Skeletal muscle tissue (tissue), 4 donors: ENCODE results near the gene EPS8L3. TPM values are rescaled to one million over a fixed set of nuclear protein-coding genes. Genes with fewer than 3 reads are reported as not detected.
"Not testable (repeated sequence)": the region's sequence is repeated elsewhere in the genome, so short reads cannot be mapped to it uniquely, and the experiment has no call there.

ENCODE experiments used
- H3K27ac ChIP-seq: one replicate; pipeline ENCODE4 v1.7.0; 2013; ENCODE audit warnings: mild to moderate bottlenecking, low read depth, low read length, inconsistent platforms
- H3K27me3 ChIP-seq, 3 donors: one replicate each; pipeline ENCODE4 v1.7.0; 2013; ENCODE audit warnings: low read length in 3 of 3; ENCODE audit not compliant: control insufficient read depth in 3 of 3, insufficient read depth in 3 of 3
- H3K36me3 ChIP-seq, 3 donors: one replicate each; pipeline ENCODE4 v1.7.0; 2013; ENCODE audit warnings: low read length in 3 of 3; ENCODE audit not compliant: control insufficient read depth in 3 of 3, insufficient read depth in 3 of 3
- H3K4me1 ChIP-seq, 3 donors: one replicate each; pipeline ENCODE4 v1.7.0; 2013; ENCODE audit warnings: low read length in 3 of 3, mild to moderate bottlenecking in 3 of 3; ENCODE audit not compliant: control insufficient read depth in 3 of 3, insufficient read depth in 3 of 3
- H3K4me3 ChIP-seq, 3 donors: one replicate each; pipeline ENCODE4 v1.7.0; 2013; ENCODE audit warnings: low read length in 3 of 3
- H3K9ac ChIP-seq, 3 donors: one replicate each; pipeline ENCODE4 v1.7.0; 2013; ENCODE audit warnings: low read length in 3 of 3, mild to moderate bottlenecking in 3 of 3, moderate library complexity in 2 of 3, low read depth in 1 of 3
- H3K9me3 ChIP-seq, 3 donors: one replicate each; pipeline ENCODE4 v1.7.0; 2013; ENCODE audit warnings: low read length in 3 of 3; ENCODE audit not compliant: control insufficient read depth in 3 of 3
- total RNA-seq: library from RNA; depleted of rRNA; stranded (reverse); fragments of >200 nt; gene quantifications from one replicate; pipeline ENCODE4 v1.2.3, GENCODE V29; 2014
- donor health status: Osteomylitis.

EPS8L3 gene
- total RNA-seq, 1 donor from 2014 or later, result not detected

GRCh38 chr1:109803901-109804331, 40.2 kb upstream of the EPS8L3 start:
- Histone ChIP-seq H3K9ac (no peak overlapping the region), H3K4me3 (no peak overlapping the region), H3K36me3 (no peaks in the 10 kb centered on the region), H3K27ac (no peak overlapping the region), H3K27me3 (no peaks in the 10 kb centered on the region), H3K9me3 (no peaks in the 10 kb centered on the region), H3K4me1 (peaks cover 25 to 32% (median 31%) of the 10 kb centered on the region in 3 donors)

GRCh38 chr1:109802901-109803561, 39.3 kb upstream of the EPS8L3 start:
- Histone ChIP-seq H3K4me1 (peaks cover 25 to 29% (median 25%) of the 10 kb centered on the region in 3 donors), H3K27me3 (no peaks in the 10 kb centered on the region), H3K9me3 (no peaks in the 10 kb centered on the region), H3K36me3 (no peaks in the 10 kb centered on the region), H3K4me3 (no peak overlapping the region), H3K9ac (no peak overlapping the region), H3K27ac (no peak overlapping the region)

DNA sequence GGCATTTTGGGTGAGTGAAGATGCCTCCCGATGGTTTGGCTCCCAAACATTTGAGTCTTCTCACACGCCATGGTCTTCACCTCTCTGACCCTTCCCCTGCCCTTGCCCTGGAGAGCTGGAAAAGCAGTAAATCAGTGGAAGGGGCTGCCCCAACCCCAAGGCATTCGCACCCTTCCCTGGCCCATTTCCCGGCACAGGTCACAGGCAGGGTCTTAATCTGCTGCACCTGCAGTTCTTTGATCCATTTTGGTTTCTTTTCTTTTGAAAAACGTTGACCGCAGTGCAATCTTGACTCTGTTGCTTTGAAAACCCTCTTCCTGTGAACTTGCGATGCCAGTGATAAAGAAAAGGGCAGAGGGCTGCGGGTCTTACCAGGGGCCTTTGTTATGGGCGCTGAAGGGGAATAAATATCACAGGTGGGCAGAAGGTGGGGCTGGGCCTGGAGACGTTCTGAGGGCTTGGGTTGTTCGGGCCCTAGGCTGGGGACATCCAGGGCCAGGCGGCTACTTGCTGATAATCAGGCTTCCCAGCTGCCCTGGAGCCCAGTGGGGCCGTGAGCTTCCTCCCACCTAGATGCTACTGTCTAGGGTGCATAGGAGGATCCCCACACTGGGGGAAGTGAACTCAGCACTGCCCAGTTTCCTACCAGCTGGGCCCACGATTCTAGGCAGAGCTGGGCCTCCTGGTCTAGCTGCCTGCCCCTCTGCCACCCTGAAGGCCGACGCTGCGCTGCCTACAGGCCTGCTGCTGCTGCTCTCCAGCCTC, 38.6 kb upstream of the EPS8L3 start:
- no peak overlapping the region for H3K9ac ChIP-seq
- no peaks in the 10 kb centered on the region for H3K27me3 ChIP-seq
- H3K9me3 ChIP-seq, result no peaks in the 10 kb centered on the region
- H3K36me3 ChIP-seq, result no peaks in the 10 kb centered on the region
- no peak overlapping the region for H3K4me3 ChIP-seq
- H3K27ac ChIP-seq, result no peak overlapping the region
- H3K4me1 ChIP-seq, result peaks cover 18 to 22% (median 20%) of the 10 kb centered on the region in 3 donors

GRCh38 chr1:109801791-109802135, 38.0 kb upstream of the EPS8L3 start:
- no peak overlapping the region for H3K27ac ChIP-seq
- no peak overlapping the region for H3K4me3 ChIP-seq
- H3K9ac ChIP-seq, result no peak overlapping the region

GRCh38 chr1:109800291-109800690, 36.6 kb upstream of the EPS8L3 start:
- H3K4me3 ChIP-seq, result no peak overlapping the region
- no peak overlapping the region for H3K27ac ChIP-seq
- H3K9me3 ChIP-seq, result no peaks in the 10 kb centered on the region
- H3K9ac ChIP-seq, result no peak overlapping the region
- H3K27me3 ChIP-seq, result no peaks in the 10 kb centered on the region
- peaks cover 6 to 14% (median 12%) of the 10 kb centered on the region in 3 donors for H3K4me1 ChIP-seq
- H3K36me3 ChIP-seq, result no peaks in the 10 kb centered on the region

More at GRCh38 chr1:109801791-109802135, 38.0 kb upstream of the EPS8L3 start:
- no peaks in the 10 kb centered on the region for H3K27me3 ChIP-seq
- H3K36me3 ChIP-seq, result no peaks in the 10 kb centered on the region
- no peaks in the 10 kb centered on the region for H3K9me3 ChIP-seq
- peaks cover 14 to 18% (median 15%) of the 10 kb centered on the region in 3 donors for H3K4me1 ChIP-seq

GRCh38 chr1:109799445-109799844, 35.7 kb upstream of the EPS8L3 start:
- no peak overlapping the region for H3K4me3 ChIP-seq
- H3K9me3 ChIP-seq, result no peaks in the 10 kb centered on the region
- no peaks in the 10 kb centered on the region for H3K27me3 ChIP-seq
- no peaks in the 10 kb centered on the region for H3K36me3 ChIP-seq
- no peak overlapping the region for H3K27ac ChIP-seq
- no peak overlapping the region for H3K9ac ChIP-seq
- H3K4me1 ChIP-seq, result peaks cover 10 to 16% (median 13%) of the 10 kb centered on the region in 3 donors

GRCh38 chr1:109797303-109797595, 33.5 kb upstream of the EPS8L3 start:
- not testable (repeated sequence) for H3K36me3 ChIP-seq, H3K27me3 ChIP-seq, H3K27ac ChIP-seq, H3K9ac ChIP-seq, H3K4me3 ChIP-seq, H3K9me3 ChIP-seq
- peaks cover 24 to 30% (median 25%) of the 10 kb centered on the region in 3 donors for H3K4me1 ChIP-seq

- H3K27me3 ChIP-seq, result no peaks in the 10 kb centered on the region
- no peak overlapping the region for H3K4me3 ChIP-seq
- no peaks in the 10 kb centered on the region for H3K36me3 ChIP-seq
- no peaks in the 10 kb centered on the region for H3K9me3 ChIP-seq
- no peak overlapping the region for H3K9ac ChIP-seq
- H3K4me1 ChIP-seq, result peaks cover 30 to 35% (median 31%) of the 10 kb centered on the region in 3 donors
- no peak overlapping the region for H3K27ac ChIP-seq
Observed at GRCh38 chr1:109796484-109797302, 33.0 kb upstream of the EPS8L3 start.

DNA sequence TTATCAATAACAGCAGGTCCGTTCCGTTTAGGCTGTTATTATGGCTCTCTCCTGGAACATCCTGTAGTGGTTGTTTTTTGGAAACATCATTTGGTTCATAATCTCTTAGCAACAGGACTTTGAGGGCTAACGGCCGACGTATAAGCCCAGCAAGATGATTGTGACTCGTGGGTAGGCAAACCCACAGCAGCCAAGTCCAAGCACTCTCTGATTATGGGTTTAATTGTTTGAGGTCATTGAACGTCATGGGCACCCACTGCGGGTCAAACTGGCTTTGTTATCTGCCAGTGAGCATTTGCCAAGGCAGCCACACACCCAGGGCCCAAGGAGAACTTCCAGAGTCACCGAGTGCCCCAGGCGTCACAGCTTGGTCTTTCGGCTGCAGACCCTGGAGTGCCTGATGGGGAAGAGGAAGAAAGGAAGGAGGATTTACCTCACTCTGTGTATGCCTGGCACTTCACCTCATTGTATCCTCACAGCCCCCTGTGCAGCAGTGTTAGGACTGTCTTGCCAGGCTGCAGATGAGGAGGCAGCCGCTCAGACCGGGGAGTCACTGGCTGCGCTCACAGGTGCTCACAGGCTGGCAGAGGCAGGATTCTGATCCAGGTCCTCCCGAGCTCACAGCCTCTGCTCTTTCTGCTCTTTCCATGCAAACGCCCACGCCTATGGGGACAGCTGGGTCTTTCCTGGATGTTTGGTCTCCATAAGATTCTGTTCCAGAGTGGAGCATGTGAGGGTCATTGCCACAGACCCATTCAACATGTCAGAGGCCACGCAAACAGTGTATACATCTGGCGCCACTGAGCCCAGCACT, 30.8 kb upstream of the EPS8L3 start:
- H3K4me1 ChIP-seq, result peaks cover 40 to 48% (median 43%) of the 10 kb centered on the region in 3 donors
- H3K27ac ChIP-seq, result no peak overlapping the region
- H3K36me3 ChIP-seq, result no peaks in the 10 kb centered on the region
- H3K4me3 ChIP-seq, result no peak overlapping the region
- no peaks in the 10 kb centered on the region for H3K9me3 ChIP-seq
- no peaks in the 10 kb centered on the region for H3K27me3 ChIP-seq
- no peak overlapping the region for H3K9ac ChIP-seq
